ENCODE measurements around the gene BNC2. TPM values are rescaled to one million over a fixed set of nuclear protein-coding genes. Genes with fewer than 3 reads are reported as not detected.
"Not testable (repeated sequence)": the region's sequence is repeated elsewhere in the genome, so short reads cannot be mapped to it uniquely, and the experiment has no call there.

The BNC2 gene
- total RNA-seq, 2 experiments from 2014 or later, result not detected

GRCh38 chr9:16542290-16542689 lies 328.2 kb downstream of the BNC2 start:
- Histone ChIP-seq H3K79me2 (ENCODE audit: insufficient read depth, low read depth, low read length) (no peaks in the 10 kb centered on the region), H2AFZ (ENCODE audit: low read length) (no peak overlapping the region), H3K4me3 (ENCODE audit: low read depth, low read length, poor library complexity, severe bottlenecking) (no peak overlapping the region), H3K9me3 (ENCODE audit: low read length) (no peaks in the 10 kb centered on the region), H3K4me1 (ENCODE audit: insufficient read depth, low read length, poor library complexity, severe bottlenecking) (no peaks in the 10 kb centered on the region), H3K36me3 (ENCODE audit: insufficient read depth, low read length) (no peaks in the 10 kb centered on the region), H3K27ac (ENCODE audit: low read depth, low read length, poor library complexity, severe bottlenecking) (no peak overlapping the region), H3K4me2 (ENCODE audit: low read length) (no peak overlapping the region), H3K9me2 (ENCODE audit: insufficient read depth, low read length) (no peaks in the 10 kb centered on the region), H4K20me1 (ENCODE audit: insufficient read depth, low read length) (no peaks in the 10 kb centered on the region)
- TF ChIP-seq CTCF (conservative IDR thresholded peaks at IDR 0.05; ENCODE audit: low read length) (no peak), EZH2phosphoT487 (IDR thresholded peaks at IDR 0.05; ENCODE audit: borderline replicate concordance, low read depth, low read length) (no peak)
- intact Hi-C loops (cut with micrococcal nuclease; ENCODE audit: unreplicated experiment), result no loop called here
- BruUV-seq (replicated peaks), result no TSS peak
- ChIA-PET POLR2A (interaction anchor here (0.6 to 1.1 kb wide), 3 partner anchors 10 to 514 kb away, joined by 4 to 5 read pairs (median 4); no protein-coding TSS in a partner anchor), CTCF (ENCODE audit: unreplicated experiment) (no interaction called here)
- no peak for DNase-seq (ENCODE audit: low spot score)

- POLR2A ChIA-PET, result no interaction called here
- H3K9me2 ChIP-seq (ENCODE audit: insufficient read depth, low read length), result no peaks in the 10 kb centered on the region
Observed at GRCh38 chr9:16540743-16541613, 329.5 kb downstream of the BNC2 start.

GRCh38 chr9:16539626-16540025 lies 330.8 kb downstream of the BNC2 start:
- H3K27ac ChIP-seq (ENCODE audit: low read depth, low read length, poor library complexity, severe bottlenecking); H3K4me1 ChIP-seq (ENCODE audit: insufficient read depth, low read length, poor library complexity, severe bottlenecking); H3K9me3 ChIP-seq (ENCODE audit: low read length); CTCF ChIA-PET (ENCODE audit: unreplicated experiment); H3K79me2 ChIP-seq (ENCODE audit: insufficient read depth, low read depth, low read length); H3K4me2 ChIP-seq (ENCODE audit: low read length); POLR2A ChIA-PET; H4K20me1 ChIP-seq (ENCODE audit: insufficient read depth, low read length); intact Hi-C loops (cut with micrococcal nuclease; ENCODE audit: unreplicated experiment); H3K9me2 ChIP-seq (ENCODE audit: insufficient read depth, low read length); H3K36me3 ChIP-seq (ENCODE audit: insufficient read depth, low read length); DNase-seq (ENCODE audit: low spot score); H2AFZ ChIP-seq (ENCODE audit: low read length); BruUV-seq (replicated peaks); H3K4me3 ChIP-seq (ENCODE audit: low read depth, low read length, poor library complexity, severe bottlenecking): not testable (repeated sequence)

More at GRCh38 chr9:16540743-16541613, 329.5 kb downstream of the BNC2 start:
- no peaks in the 10 kb centered on the region for H4K20me1 ChIP-seq (ENCODE audit: insufficient read depth, low read length)
- H2AFZ ChIP-seq (ENCODE audit: low read length), result no peak overlapping the region
- H3K79me2 ChIP-seq (ENCODE audit: insufficient read depth, low read depth, low read length), result no peaks in the 10 kb centered on the region
- intact Hi-C loops (cut with micrococcal nuclease; ENCODE audit: unreplicated experiment), result no loop called here
- DNase-seq (ENCODE audit: low spot score), result no peak
- CTCF ChIA-PET (ENCODE audit: unreplicated experiment), result no interaction called here
- no peak overlapping the region for H3K4me3 ChIP-seq (ENCODE audit: low read depth, low read length, poor library complexity, severe bottlenecking)
- no TSS peak for BruUV-seq (replicated peaks)
- no peak overlapping the region for H3K4me2 ChIP-seq (ENCODE audit: low read length)
- no peak for TF ChIP-seq EZH2phosphoT487 (IDR thresholded peaks at IDR 0.05; ENCODE audit: borderline replicate concordance, low read depth, low read length)
- no peak for TF ChIP-seq CTCF (conservative IDR thresholded peaks at IDR 0.05; ENCODE audit: low read length)
- no peaks in the 10 kb centered on the region for H3K4me1 ChIP-seq (ENCODE audit: insufficient read depth, low read length, poor library complexity, severe bottlenecking)
- H3K27ac ChIP-seq (ENCODE audit: low read depth, low read length, poor library complexity, severe bottlenecking), result no peak overlapping the region
- H3K36me3 ChIP-seq (ENCODE audit: insufficient read depth, low read length), result no peaks in the 10 kb centered on the region
- H3K9me3 ChIP-seq (ENCODE audit: low read length), result no peaks in the 10 kb centered on the region

All from OCI-LY7 (cell line).